Spleen (tissue), 11 donors: ENCODE measurements around the gene CNNM1. TPM values are rescaled to one million over a fixed set of nuclear protein-coding genes. Genes with fewer than 3 reads are reported as not detected.
A peak's percentile ranks its signal among the peaks of the same experiment; 100 is the strongest.

Experiments used
- DNase-seq: peaks from one replicate; pipeline ENCODE4 v3.0.0-alpha.2; 2020
- H3K27ac ChIP-seq, 8 donors: fragments of 200-600 bp; sonication (generic) in 7 of 8; 1 replicate in 4 of 8; 2 replicates in 4 of 8; pipeline versions ENCODE4 v1.5.0 to v1.8.0; 2016 to 2021; ENCODE audit warnings: inconsistent platforms in 4 of 8, mild to moderate bottlenecking in 4 of 8, moderate library complexity in 1 of 8
- H3K27me3 ChIP-seq, 7 donors: fragments of 200-600 bp; sonication (generic) in 6 of 7; replicated peaks in 1 of 7; 1 replicate in 4 of 7; 2 replicates in 3 of 7; pipeline versions ENCODE4 v1.5.0 to v1.8.0; 2016 to 2021; ENCODE audit warnings: inconsistent platforms in 3 of 7, mild to moderate bottlenecking in 1 of 7
- H3K36me3 ChIP-seq, 6 donors: fragments of 200-600 bp; sonication (generic) in 5 of 6; 1 replicate in 4 of 6; 2 replicates in 2 of 6; pipeline versions ENCODE4 v1.5.0 to v1.8.0; 2016 to 2021; ENCODE audit warnings: inconsistent platforms in 2 of 6
- H3K4me1 ChIP-seq, 6 donors: fragments of 200-600 bp; sonication (generic) in 5 of 6; 1 replicate in 3 of 6; 2 replicates in 3 of 6; pipeline versions ENCODE4 v1.5.0 to v1.8.0; 2016 to 2021; ENCODE audit warnings: inconsistent platforms in 3 of 6
- H3K4me3 ChIP-seq, 8 donors: fragments of 200-600 bp; sonication (generic) in 7 of 8; 1 replicate in 4 of 8; 2 replicates in 4 of 8; pipeline versions ENCODE4 v1.5.0 to v1.8.0; 2016 to 2021; ENCODE audit warnings: inconsistent platforms in 4 of 8, mild to moderate bottlenecking in 4 of 8, moderate library complexity in 2 of 8
- H3K9me3 ChIP-seq, 8 donors: fragments of 200-600 bp; sonication (generic) in 7 of 8; 1 replicate in 4 of 8; 2 replicates in 4 of 8; pipeline versions ENCODE4 v1.5.0 to v1.8.0; 2016 to 2021; ENCODE audit warnings: inconsistent platforms in 4 of 8
- CTCF ChIP-seq, 11 experiments: fragments of 200-600 bp in 7 of 11; fragments of 450-650 bp in 4 of 11; sonication (generic) in 4 of 11; IDR thresholded peaks in 8 of 11; conservative IDR thresholded peaks in 3 of 11; 1 replicate in 7 of 11; 2 replicates in 4 of 11; pipeline versions ENCODE4 v1.4.0 to v1.8.0; 2016 to 2021; ENCODE audit warnings: antibody characterized with exemption in 11 of 11, inconsistent platforms in 4 of 11, mild to moderate bottlenecking in 1 of 11
- POLR2A ChIP-seq, 3 donors: fragments of 450-650 bp; IDR thresholded peaks; one replicate each; pipeline ENCODE4 v1.5.1; 2017; ENCODE audit warnings: antibody characterized with exemption in 3 of 3, mild to moderate bottlenecking in 1 of 3
- POLR2AphosphoS5 ChIP-seq, 3 donors: sonication (generic); formaldehyde crosslinking; IDR thresholded peaks; one replicate each; pipeline ENCODE4 v1.5.1; 2017; ENCODE audit warnings: antibody characterized with exemption in 3 of 3
- WGBS, 5 donors: extraction: QIAGEN DNeasy Blood & Tissue Kit in 3 of 5; methylation state at CpG; one replicate each; pipeline versions ENCODE4 v1.1.5 to v1.1.7; 2013 to 2018; 5-methylcytosine and 5-hydroxymethylcytosine counted together
- intact Hi-C: fragments of 100-400 bp; cut with DNase I; formaldehyde crosslinking; loops from one replicate; pipeline ENCODE4 v1.15.0; 2023; ENCODE audit warnings: low total_unique reads
- polyA plus RNA-seq, 3 donors: library from polyadenylated mRNA; stranded (reverse); fragments of 200-250 nt; gene quantifications; one replicate each; pipeline ENCODE4 v1.2.1, GENCODE V29; 2013
- total RNA-seq, 7 donors: library from RNA; depleted of rRNA in 3 of 7; stranded (reverse); fragments of >200 nt in 3 of 7; fragmentation: NEBNext Ultra II Directional in 4 of 7; extraction: Animal tissue kit (Norgen Biotek cat#: 25700) in 4 of 7; gene quantifications; one replicate each; pipeline versions ENCODE4 v1.1.0 to v1.2.1, GENCODE V29; 2016 to 2021
- donor health status: healthy with polysubstance abuse.
- donor health status: DM: no; HTN: no; CAD: no; lungs with moderate emphysema.
- donor health status: DM: no; HTN: no; CAD: no.
- donor health status: Bipolar disorder and iron deficiency.
- donor health status: healthy.
- donor health status: DM: no; HTN: no; CAD: no.
- donor health status: DM: yes; HTN: yes; CAD: no.

CNNM1 gene
- total and polyA plus RNA-seq, 10 donors: 0.05 to 0.43 (median 0.16) TPM; not detected in 1

DNA sequence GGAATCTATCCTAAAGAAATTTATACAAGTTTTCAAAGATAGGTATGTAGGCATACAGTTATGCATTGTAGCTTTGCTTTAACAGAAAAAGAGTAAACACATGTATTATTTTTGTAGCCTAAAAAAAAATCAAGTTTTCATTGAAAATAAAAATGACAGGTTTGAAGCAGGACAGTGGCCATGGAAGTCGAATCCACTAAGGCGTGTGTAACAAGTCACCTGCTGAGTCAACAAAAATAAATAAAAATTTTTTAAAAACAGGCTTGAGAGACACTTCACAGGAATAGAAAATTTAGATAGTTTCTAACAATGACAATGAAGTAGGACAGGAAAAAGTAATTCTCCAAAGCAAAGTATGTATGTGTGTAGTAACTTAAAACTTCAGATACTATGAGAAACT lies 109.7 kb downstream of the CNNM1 start:
- H3K27me3 ChIP-seq: no peaks in the 10 kb centered on the region
- WGBS, 5 donors: 89 to 95% (median 91%) methylated on average over 2 of the region's 2 CpGs
- TF ChIP-seq POLR2A (IDR thresholded peaks at IDR 0.05) (no peak), POLR2AphosphoS5 (IDR thresholded peaks at IDR 0.05) (no peak), CTCF (IDR thresholded peaks at IDR 0.05 in 8 of 11, conservative IDR thresholded peaks at IDR 0.05 in 3 of 11) (no peak)
- intact Hi-C loops: loop anchor here (5.0 to 10.0 kb wide), 2 partner anchors 96 to 178 kb away; partner anchors contain the start of gene NKX2-3
- peaks cover 0 to 7% (median 0%) of the 10 kb centered on the region in 6 donors for H3K36me3 ChIP-seq
- DNase-seq: no peak
- peaks cover 0 to 26% (median 9%) of the 10 kb centered on the region in 6 donors for H3K4me1 ChIP-seq
- no peaks in the 10 kb centered on the region for H3K9me3 ChIP-seq
- H3K4me3 ChIP-seq: no peak overlapping the region
- no peak overlapping the region for H3K27ac ChIP-seq

DNA sequence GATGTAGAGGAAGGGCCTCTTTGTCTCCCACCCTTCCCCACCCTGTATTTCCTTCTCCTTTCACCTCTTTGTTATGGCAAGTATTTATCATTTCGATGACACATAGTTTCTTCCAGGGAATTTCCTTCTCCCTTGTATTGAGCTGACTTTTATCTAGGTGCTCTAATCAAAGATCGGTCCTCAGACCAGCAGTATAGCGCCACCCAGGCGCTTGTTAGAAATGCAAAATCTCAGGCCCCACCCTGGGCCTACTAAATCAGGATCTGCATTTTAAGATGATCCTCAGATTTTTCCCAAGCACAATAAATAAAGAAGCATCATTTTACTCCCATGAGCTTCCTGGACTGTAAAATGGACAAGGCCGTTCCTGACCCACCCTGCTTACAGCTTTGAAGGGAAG lies 113.2 kb downstream of the CNNM1 start:
- Histone ChIP-seq H3K4me1 (no peaks in the 10 kb centered on the region), H3K9me3 (no peaks in the 10 kb centered on the region), H3K36me3 (no peaks in the 10 kb centered on the region), H3K4me3 (no peak overlapping the region), H3K27ac (no peak overlapping the region), H3K27me3 (no peaks in the 10 kb centered on the region)
- intact Hi-C loops: no loop called here
- WGBS, 5 donors: 90 to 92% (median 91%) methylated on average over 5 of the region's 5 CpGs
- DNase-seq: no peak
- TF ChIP-seq POLR2A (IDR thresholded peaks at IDR 0.05) (no peak), POLR2AphosphoS5 (IDR thresholded peaks at IDR 0.05) (no peak), CTCF (IDR thresholded peaks at IDR 0.05 in 8 of 11, conservative IDR thresholded peaks at IDR 0.05 in 3 of 11) (no peak)

- no peak for TF ChIP-seq CTCF (IDR thresholded peaks at IDR 0.05 in 8 of 11, conservative IDR thresholded peaks at IDR 0.05 in 3 of 11)
- TF ChIP-seq POLR2A (IDR thresholded peaks at IDR 0.05): no peak
- Histone ChIP-seq H3K36me3 (no peaks in the 10 kb centered on the region), H3K4me1 (no peaks in the 10 kb centered on the region), H3K27me3 (no peaks in the 10 kb centered on the region), H3K4me3 (no peak overlapping the region), H3K9me3 (no peaks in the 10 kb centered on the region), H3K27ac (peak overlapping the region in 1 of 8 donors; percentile 68)
- 61 to 85% (median 77%) methylated on average over 3 of the region's 3 CpGs for WGBS, 5 donors
- no peak for DNase-seq
- intact Hi-C loops: no loop called here
Measured at GRCh38 chr10:99443500-99443899, 114.3 kb downstream of the CNNM1 start.

Other genes starting within 250 kb of the CNNM1 start
- under 1 TPM in 2 of 7 donors, not detected in 5; 0.13 to 0.64 TPM for gene HPSE2, start 93.5 kb upstream of the CNNM1 start, total RNA-seq
- under 1 TPM; 0.02 to 0.03 (median 0.03) TPM for gene HPSE2, start 93.5 kb upstream of the CNNM1 start, polyA plus RNA-seq
- gene GOT1, start 101.3 kb downstream of the CNNM1 start, total RNA-seq: 10 to 100 TPM; 11.6 to 23.1 (median 16.6) TPM
- 10 to 100 TPM in 2 of 3 donors, 1 to 10 TPM in 1; 9.9 to 12.3 (median 10.7) TPM for gene GOT1, start 101.3 kb downstream of the CNNM1 start, polyA plus RNA-seq
- 10 to 100 TPM; 27.4 to 69.1 (median 38.7) TPM for gene NKX2-3, start 203.6 kb downstream of the CNNM1 start, total RNA-seq
- 10 to 100 TPM; 10.8 to 29.3 (median 11.4) TPM for gene NKX2-3, start 203.6 kb downstream of the CNNM1 start, polyA plus RNA-seq